ENCODE results near the gene IMMP2L. TPM values are rescaled to one million over a fixed set of nuclear protein-coding genes. Genes with fewer than 3 reads are reported as not detected.

The IMMP2L gene
- total and polyA plus RNA-seq, 2 of the 8 experiments (the other 6 are each of a cell fraction or from before 2014, with no cell fraction given), result 2.3 to 10.1 TPM

DNA sequence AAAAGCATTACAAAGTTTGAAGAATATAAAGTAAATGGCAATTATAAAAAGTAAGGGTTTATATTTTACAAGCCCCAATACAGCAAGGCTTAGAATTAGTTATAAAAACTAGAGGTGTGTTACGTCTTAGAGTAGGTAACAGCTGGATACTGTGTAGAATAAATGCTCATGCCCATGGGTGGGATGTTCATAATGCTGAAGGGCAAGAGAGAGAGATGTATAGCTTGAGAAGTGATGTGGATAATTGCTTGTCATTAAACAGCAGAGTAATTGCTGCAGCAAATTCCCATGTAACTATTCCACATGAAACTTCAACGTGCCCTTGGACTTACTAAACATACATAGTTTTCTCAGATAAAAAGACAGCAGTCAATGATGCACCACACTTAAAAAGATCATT is 233.8 kb downstream of the IMMP2L start:
- Histone ChIP-seq H2AK5ac (ENCODE audit: low read depth, low read length) (no peak overlapping the region), H2BK12ac (ENCODE audit: low read depth, low read length) (no peak overlapping the region), H4K20me1 (replicated peaks in 1 of 2; ENCODE audit: control insufficient read depth in 1 of 2, insufficient read depth in 2 of 2, low read length in 2 of 2) (no peaks in the 10 kb centered on the region), H3K23me2 (ENCODE audit: low read depth, low read length) (no peaks in the 10 kb centered on the region), H3K79me1 (ENCODE audit: low read depth, low read length) (no peaks in the 10 kb centered on the region), H3K4me2 (ENCODE audit: insufficient read depth in 1 of 2, low read depth in 2 of 2, low read length in 2 of 2) (no peak overlapping the region), H3K14ac (ENCODE audit: insufficient read length) (no peak overlapping the region), H3K4me3 (ENCODE audit: extremely low read depth in 1 of 4, insufficient read depth in 2 of 4, low read depth in 3 of 4, low read length in 4 of 4) (no peak overlapping the region), H2BK20ac (ENCODE audit: low read length) (no peak overlapping the region), H3K23ac (ENCODE audit: insufficient read length) (no peak overlapping the region), H3K36me3 (ENCODE audit: control insufficient read depth in 2 of 4, insufficient read depth in 4 of 4, low read length in 3 of 4) (no peaks in the 10 kb centered on the region), H4K8ac (ENCODE audit: extremely low read depth, insufficient read depth, low read length) (no peak overlapping the region), H4K91ac (replicated peaks; ENCODE audit: insufficient read length, low read length) (no peak overlapping the region), H3K27me3 (replicated peaks in 1 of 4; ENCODE audit: control insufficient read depth in 3 of 4, extremely low read depth in 1 of 4, insufficient read depth in 3 of 4, low read length in 3 of 4) (no peaks in the 10 kb centered on the region), H3K9ac (replicated peaks in 1 of 4; ENCODE audit: extremely low read depth in 1 of 4, low read depth in 3 of 4, low read length in 3 of 4) (no peak overlapping the region), H2BK15ac (ENCODE audit: low read length) (no peak overlapping the region), H3K18ac (ENCODE audit: extremely low read depth, low read length) (no peak overlapping the region), H4K5ac (ENCODE audit: insufficient read length, low read depth, low read length) (no peak overlapping the region), H3K56ac (replicated peaks; ENCODE audit: insufficient read length, low read depth, low read length) (no peak overlapping the region), H2BK5ac (ENCODE audit: low read depth, low read length) (no peak overlapping the region), H3K79me2 (ENCODE audit: control insufficient read depth in 1 of 2, insufficient read depth in 2 of 2, low read length in 2 of 2) (no peaks in the 10 kb centered on the region), H3K4ac (replicated peaks; ENCODE audit: insufficient read length, low read depth, low read length) (no peak overlapping the region), H3K27ac (ENCODE audit: low read depth, low read length) (no peak overlapping the region), H3K4me1 (replicated peaks in 1 of 4; ENCODE audit: control insufficient read depth in 3 of 4, insufficient read depth in 4 of 4, low read length in 3 of 4) (no peaks in the 10 kb centered on the region), H3K9me3 (ENCODE audit: insufficient read depth in 2 of 2, low read depth in 1 of 2, low read length in 1 of 2) (no peaks in the 10 kb centered on the region), H2BK120ac (replicated peaks; ENCODE audit: low read depth, low read length) (no peak overlapping the region), H2AFZ (ENCODE audit: low read length) (no peak overlapping the region)
- ChIA-PET CTCF (ENCODE audit: partially characterized antibody) (interaction anchor here (0.9 to 1.3 kb wide), 2 partner anchors 401 to 405 kb away, joined by 3 to 4 read pairs; no protein-coding TSS in a partner anchor), POLR2A (ENCODE audit: partially characterized antibody) (no interaction called here)
- no peak for DNase-seq (ENCODE audit: low read depth in 1 of 2, low spot score in 2 of 2)
- 91% methylated on average over 2 of the region's 2 CpGs; no CpG with 5 or more reads in 1 of the 2 experiments for WGBS, 2 experiments (ENCODE audit: extremely low coverage in 1 of 2, insufficient coverage in 1 of 2, insufficient read length in 1 of 2, insufficient replicate concordance in 2 of 2, low coverage in 1 of 2, low lambda C conversion rate in 2 of 2, missing lambda C conversion rate in 1 of 2)
- no peak for FAIRE-seq
- no peak for TF ChIP-seq TEAD4 (IDR thresholded peaks at IDR 0.05; ENCODE audit: low read depth, low read length)
- no peak for TF ChIP-seq RNF2 (IDR thresholded peaks at IDR 0.05; ENCODE audit: borderline replicate concordance, low read depth, low read length, missing control alignments, poor library complexity, severe bottlenecking)
- no peak for TF ChIP-seq JUN (IDR thresholded peaks at IDR 0.05; ENCODE audit: low read depth, low read length)
- no peak for TF ChIP-seq NANOG (IDR thresholded peaks at IDR 0.05; ENCODE audit: insufficient read depth, low read depth, low read length, poor library complexity, severe bottlenecking)
- TF ChIP-seq EZH2 (IDR thresholded peaks at IDR 0.05; ENCODE audit: low read depth, low read length, severe bottlenecking), result no peak
- TF ChIP-seq ZNF274 (IDR thresholded peaks at IDR 0.05; ENCODE audit: borderline replicate concordance, extremely low read depth, low read length), result no peak
- no peak for TF ChIP-seq CREB1 (IDR thresholded peaks at IDR 0.05)
- TF ChIP-seq, protein P1, sequence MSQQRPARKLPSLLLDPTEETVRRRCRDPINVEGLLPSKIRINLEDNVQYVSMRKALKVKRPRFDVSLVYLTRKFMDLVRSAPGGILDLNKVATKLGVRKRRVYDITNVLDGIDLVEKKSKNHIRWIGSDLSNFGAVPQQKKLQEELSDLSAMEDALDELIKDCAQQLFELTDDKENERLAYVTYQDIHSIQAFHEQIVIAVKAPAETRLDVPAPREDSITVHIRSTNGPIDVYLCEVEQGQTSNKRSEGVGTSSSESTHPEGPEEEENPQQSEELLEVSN (IDR thresholded peaks at IDR 0.05), result no peak
- no peak for TF ChIP-seq GTF2F1 (IDR thresholded peaks at IDR 0.05; ENCODE audit: borderline replicate concordance, low read depth, low read length)
- TF ChIP-seq RFX5 (IDR thresholded peaks at IDR 0.05; ENCODE audit: borderline replicate concordance, low read depth, low read length), result no peak
- TF ChIP-seq EGR1 (IDR thresholded peaks at IDR 0.05; ENCODE audit: borderline replicate concordance, low read depth, low read length), result no peak
- TF ChIP-seq POLR2AphosphoS5 (IDR thresholded peaks at IDR 0.05; ENCODE audit: low read depth, low read length), result no peak
- no peak for TF ChIP-seq EP300 (IDR thresholded peaks at IDR 0.05; ENCODE audit: borderline replicate concordance in 1 of 2, low read depth in 2 of 2, low read length in 2 of 2)

Measured in H1 (cell line).